ENCODE data around the gene CLEC18C. TPM values are rescaled to one million over a fixed set of nuclear protein-coding genes. Genes with fewer than 3 reads are reported as not detected.

Gene CLEC18C
- polyA plus RNA-seq, 1 of the 3 experiments (the other 2 are of a cell fraction), result 0.08 TPM

- CTCF ChIA-PET, result interaction anchor here (1.2 kb wide), 1 partner anchor 91 kb away, joined by 3 read pairs; the partner anchor contains the start of gene EXOSC6
- H3F3A ChIP-seq (replicated peaks; ENCODE audit: insufficient read depth), result peaks cover 8% of the 10 kb centered on the region
- H3K36me3 ChIP-seq (replicated peaks in 1 of 2; ENCODE audit: control insufficient read depth in 1 of 2, insufficient read depth in 2 of 2, low read length in 1 of 2), result peaks cover 20 to 57% of the 10 kb centered on the region in 2 experiments
- no peak overlapping the region for H3K27ac ChIP-seq (ENCODE audit: low read depth in 2 of 2, low read length in 1 of 2)
- no peaks in the 10 kb centered on the region for H4K20me1 ChIP-seq (ENCODE audit: insufficient read depth)
- POLR2A ChIA-PET, result no interaction called here
- no peaks in the 10 kb centered on the region for H3K9me3 ChIP-seq
- WGBS (ENCODE audit: low lambda C conversion rate), result 93% methylated on average over 6 of the region's 6 CpGs
- H3K9ac ChIP-seq, result no peak overlapping the region
- no peaks in the 10 kb centered on the region for H3K27me3 ChIP-seq (ENCODE audit: insufficient read depth)
- no peak overlapping the region for H2AFZ ChIP-seq (ENCODE audit: low read depth)
- TF ChIP-seq USF1 (IDR thresholded peaks at IDR 0.05; ENCODE audit: borderline replicate concordance, low read depth), result no peak
- no peak for TF ChIP-seq POLR2AphosphoS5 (IDR thresholded peaks at IDR 0.05; ENCODE audit: low read depth, low read length)
- TF ChIP-seq ELF1 (IDR thresholded peaks at IDR 0.05), result no peak
- TF ChIP-seq SIN3A (IDR thresholded peaks at IDR 0.05; ENCODE audit: borderline replicate concordance, low read depth, low read length), result no peak
- TF ChIP-seq TEAD4 (IDR thresholded peaks at IDR 0.05; ENCODE audit: borderline replicate concordance, insufficient read depth), result no peak
- no peak for TF ChIP-seq RAD21 (IDR thresholded peaks at IDR 0.05; ENCODE audit: low read length)
- TF ChIP-seq NFIC (IDR thresholded peaks at IDR 0.05; ENCODE audit: borderline replicate concordance), result no peak
- no peak for TF ChIP-seq GATA2 (CRISPR knock-in tag; IDR thresholded peaks at IDR 0.05)
- no peak for TF ChIP-seq NRF1 (IDR thresholded peaks at IDR 0.05; ENCODE audit: low read depth, low read length)
- no peak for TF ChIP-seq RCOR1 (IDR thresholded peaks at IDR 0.05; ENCODE audit: low read length)
- TF ChIP-seq FOXJ3 (CRISPR knock-in tag; IDR thresholded peaks at IDR 0.05), result no peak
- TF ChIP-seq PBX3 (IDR thresholded peaks at IDR 0.05), result no peak
- TF ChIP-seq REST (IDR thresholded peaks at IDR 0.05; ENCODE audit: low read depth, low read length), result no peak
- TF ChIP-seq USF2 (IDR thresholded peaks at IDR 0.05; ENCODE audit: borderline replicate concordance, low read depth, low read length), result no peak
- TF ChIP-seq YY1 (IDR thresholded peaks at IDR 0.05; ENCODE audit: low read depth), result no peak
- TF ChIP-seq IRF3 (IDR thresholded peaks at IDR 0.05; ENCODE audit: low read depth, low read length), result no peak
- no peak for TF ChIP-seq RFX5 (IDR thresholded peaks at IDR 0.05; ENCODE audit: low read length)
- no peak overlapping the region for H3K4me2 ChIP-seq
- H3K9me2 ChIP-seq, result no peaks in the 10 kb centered on the region
- DNase-seq, result peak; percentile 5
- no peak overlapping the region for H3K4me3 ChIP-seq (ENCODE audit: low read depth in 2 of 2, low read length in 1 of 2)
- no peaks in the 10 kb centered on the region for H3K79me2 ChIP-seq (ENCODE audit: insufficient read depth)
- H3K4me1 ChIP-seq (ENCODE audit: control insufficient read depth in 1 of 2, insufficient read depth in 2 of 2, low read depth in 1 of 2, low read length in 1 of 2), result 0 out of 4 replicates have a peak, but pooled peaks cover 0 to 4% of the 10 kb centered on the region in 2 experiments
Observed at GRCh38 chr16:70160388-70160787, 13.2 kb upstream of the CLEC18C start.

Data from SK-N-SH (cell line).